SH-SY5Y (cell line): ENCODE results near the gene SDK1.

Experiments used
- GATA2 ChIP-seq: IDR thresholded peaks from 2 replicates; pipeline ENCODE4 v1.6.1; 2011; ENCODE audit warnings: mild to moderate bottlenecking, low read depth, low read length
- GATA3 ChIP-seq: IDR thresholded peaks from 2 replicates; pipeline ENCODE4 v1.6.1; 2011; ENCODE audit warnings: low read depth, mild to moderate bottlenecking, low read length, moderate library complexity

DNA sequence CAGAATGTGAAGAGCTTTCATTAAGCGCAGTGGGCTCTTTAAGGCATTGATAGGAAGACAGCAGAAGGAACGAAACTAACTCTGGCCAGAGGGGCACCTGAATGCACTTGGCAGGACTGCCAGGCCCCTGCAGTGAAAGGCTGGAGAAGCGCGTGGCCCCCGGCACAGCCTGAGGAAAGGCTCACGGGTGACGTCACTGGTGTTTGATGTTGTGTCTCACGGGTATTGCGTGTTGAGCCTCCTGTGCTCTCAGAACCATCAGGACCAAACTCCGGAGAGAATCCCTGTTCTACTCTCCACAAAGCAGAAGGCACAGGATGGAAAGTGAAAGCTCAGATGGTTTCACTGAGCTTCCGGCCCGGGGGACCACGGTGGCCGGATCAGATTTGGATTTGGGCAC lies 865.3 kb downstream of the SDK1 start:
- TF ChIP-seq GATA2: no peak
- TF ChIP-seq GATA3: no peak
